ENCODE measurements around the gene OOSP2. TPM values are rescaled to one million over a fixed set of nuclear protein-coding genes. Genes with fewer than 3 reads are reported as not detected.

The OOSP2 gene
- total and polyA plus RNA-seq, 2 donors from 2014 or later: not detected

DNA sequence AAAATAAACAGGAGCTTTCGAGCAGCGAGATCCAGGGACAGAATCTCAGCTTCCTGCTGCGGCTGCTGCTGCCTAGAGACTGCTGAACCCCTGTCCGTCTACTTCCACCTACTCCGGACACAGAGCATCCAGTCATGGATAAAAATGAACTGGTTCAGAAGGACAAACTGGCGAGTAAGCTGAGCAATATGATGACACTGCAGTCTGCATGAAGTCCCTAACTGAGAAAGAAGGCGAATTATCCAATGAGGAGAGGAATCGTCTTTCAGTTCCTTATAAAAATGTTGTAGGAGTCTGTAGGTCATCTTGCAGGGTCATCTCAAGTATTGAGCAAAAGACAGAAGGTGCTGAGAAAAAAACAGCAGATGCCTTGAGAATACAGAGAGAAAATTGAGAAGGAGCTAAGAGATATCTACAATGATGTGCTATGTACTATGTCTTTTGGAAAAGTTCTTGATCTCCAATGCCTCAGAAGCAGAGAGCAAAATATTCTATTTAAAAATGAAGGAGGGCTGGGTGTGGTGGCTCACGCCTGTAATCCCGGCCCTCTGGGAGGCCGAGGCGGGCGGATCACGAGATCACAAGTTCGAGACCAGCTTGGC lies 37.1 kb downstream of the OOSP2 start:
- H3K9ac ChIP-seq (ENCODE audit: low read length in 3 of 3): no peak overlapping the region
- H3K36me3 ChIP-seq (ENCODE audit: control insufficient read depth in 2 of 3, insufficient read depth in 3 of 3, low read length in 3 of 3): no peaks in the 10 kb centered on the region
- H3K4me1 ChIP-seq (ENCODE audit: control insufficient read depth in 2 of 3, insufficient read depth in 2 of 3, low read depth in 1 of 3, low read length in 3 of 3): no peaks in the 10 kb centered on the region
- DNase-seq: no peak
- no peak for FAIRE-seq
- intact Hi-C loops (cut with DNase I): no loop called here
- H3K27me3 ChIP-seq (ENCODE audit: control insufficient read depth, insufficient read depth, low read length): no peaks in the 10 kb centered on the region
- no peak overlapping the region for H3K27ac ChIP-seq (ENCODE audit: low read depth in 2 of 2, low read length in 2 of 2)
- H3K4me3 ChIP-seq (ENCODE audit: low read length in 3 of 3): no peak overlapping the region
- no peaks in the 10 kb centered on the region for H3K9me3 ChIP-seq (ENCODE audit: control insufficient read depth in 2 of 3, insufficient read depth in 1 of 3, low read length in 3 of 3)
- TF ChIP-seq, protein P1, sequence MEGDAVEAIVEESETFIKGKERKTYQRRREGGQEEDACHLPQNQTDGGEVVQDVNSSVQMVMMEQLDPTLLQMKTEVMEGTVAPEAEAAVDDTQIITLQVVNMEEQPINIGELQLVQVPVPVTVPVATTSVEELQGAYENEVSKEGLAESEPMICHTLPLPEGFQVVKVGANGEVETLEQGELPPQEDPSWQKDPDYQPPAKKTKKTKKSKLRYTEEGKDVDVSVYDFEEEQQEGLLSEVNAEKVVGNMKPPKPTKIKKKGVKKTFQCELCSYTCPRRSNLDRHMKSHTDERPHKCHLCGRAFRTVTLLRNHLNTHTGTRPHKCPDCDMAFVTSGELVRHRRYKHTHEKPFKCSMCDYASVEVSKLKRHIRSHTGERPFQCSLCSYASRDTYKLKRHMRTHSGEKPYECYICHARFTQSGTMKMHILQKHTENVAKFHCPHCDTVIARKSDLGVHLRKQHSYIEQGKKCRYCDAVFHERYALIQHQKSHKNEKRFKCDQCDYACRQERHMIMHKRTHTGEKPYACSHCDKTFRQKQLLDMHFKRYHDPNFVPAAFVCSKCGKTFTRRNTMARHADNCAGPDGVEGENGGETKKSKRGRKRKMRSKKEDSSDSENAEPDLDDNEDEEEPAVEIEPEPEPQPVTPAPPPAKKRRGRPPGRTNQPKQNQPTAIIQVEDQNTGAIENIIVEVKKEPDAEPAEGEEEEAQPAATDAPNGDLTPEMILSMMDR (IDR thresholded peaks at IDR 0.05; ENCODE audit: borderline replicate concordance, extremely low read depth, insufficient read depth): no peak

DNA sequence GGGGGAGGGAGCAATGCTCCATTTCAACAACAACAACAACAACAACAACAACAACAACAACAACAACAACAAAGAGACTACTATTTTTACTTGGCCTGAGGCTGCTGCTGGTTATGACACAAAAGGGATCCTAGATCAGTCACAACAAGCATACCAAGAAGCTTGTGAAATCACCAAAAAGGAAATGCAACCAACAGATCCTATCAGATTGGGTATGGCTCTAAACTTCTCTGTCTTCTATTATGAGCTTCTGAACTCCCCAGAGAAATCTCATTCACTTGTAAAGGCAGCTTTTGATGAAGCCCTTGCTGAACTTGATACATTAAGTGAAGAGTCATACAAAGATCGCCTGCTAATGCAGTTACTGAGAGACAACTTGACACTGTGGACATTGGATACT lies 37.8 kb downstream of the OOSP2 start:
- Histone ChIP-seq H3K27ac (ENCODE audit: low read depth in 2 of 2, low read length in 2 of 2) (no peak overlapping the region), H3K9ac (ENCODE audit: low read length in 3 of 3) (no peak overlapping the region), H3K9me3 (ENCODE audit: control insufficient read depth in 2 of 3, insufficient read depth in 1 of 3, low read length in 3 of 3) (no peaks in the 10 kb centered on the region), H3K4me3 (ENCODE audit: low read length in 3 of 3) (no peak overlapping the region), H3K27me3 (ENCODE audit: control insufficient read depth, insufficient read depth, low read length) (no peaks in the 10 kb centered on the region), H3K4me1 (ENCODE audit: control insufficient read depth in 2 of 3, insufficient read depth in 2 of 3, low read depth in 1 of 3, low read length in 3 of 3) (no peaks in the 10 kb centered on the region), H3K36me3 (ENCODE audit: control insufficient read depth in 2 of 3, insufficient read depth in 3 of 3, low read length in 3 of 3) (no peaks in the 10 kb centered on the region)
- DNase-seq (no peak), FAIRE-seq (no peak)
- TF ChIP-seq, protein P1 (IDR thresholded peaks at IDR 0.05; ENCODE audit: borderline replicate concordance, extremely low read depth, insufficient read depth): no peak
- intact Hi-C loops (cut with DNase I): no loop called here

- H3K9me3 ChIP-seq (ENCODE audit: control insufficient read depth in 2 of 3, insufficient read depth in 1 of 3, low read length in 3 of 3): no peaks in the 10 kb centered on the region
- no peak for FAIRE-seq
- no peak overlapping the region for H3K9ac ChIP-seq (ENCODE audit: low read length in 3 of 3)
- no peaks in the 10 kb centered on the region for H3K36me3 ChIP-seq (ENCODE audit: control insufficient read depth in 2 of 3, insufficient read depth in 3 of 3, low read length in 3 of 3)
- H3K27ac ChIP-seq (ENCODE audit: low read depth in 2 of 2, low read length in 2 of 2): no peak overlapping the region
- no peaks in the 10 kb centered on the region for H3K27me3 ChIP-seq (ENCODE audit: control insufficient read depth, insufficient read depth, low read length)
- intact Hi-C loops (cut with DNase I): no loop called here
- no peak overlapping the region for H3K4me3 ChIP-seq (ENCODE audit: low read length in 3 of 3)
- TF ChIP-seq, protein P1 (IDR thresholded peaks at IDR 0.05; ENCODE audit: borderline replicate concordance, extremely low read depth, insufficient read depth): no peak
- no peak for DNase-seq
- H3K4me1 ChIP-seq (ENCODE audit: control insufficient read depth in 2 of 3, insufficient read depth in 2 of 3, low read depth in 1 of 3, low read length in 3 of 3): no peaks in the 10 kb centered on the region
These were observed 38.5 kb downstream of the OOSP2 start for GRCh38 chr11:60078745-60079144.

- Histone ChIP-seq H3K36me3 (ENCODE audit: control insufficient read depth in 2 of 3, insufficient read depth in 3 of 3, low read length in 3 of 3) (no peaks in the 10 kb centered on the region), H3K27ac (ENCODE audit: low read depth in 2 of 2, low read length in 2 of 2) (no peak overlapping the region), H3K4me1 (ENCODE audit: control insufficient read depth in 2 of 3, insufficient read depth in 2 of 3, low read depth in 1 of 3, low read length in 3 of 3) (no peaks in the 10 kb centered on the region), H3K4me3 (ENCODE audit: low read length in 3 of 3) (no peak overlapping the region), H3K9me3 (ENCODE audit: control insufficient read depth in 2 of 3, insufficient read depth in 1 of 3, low read length in 3 of 3) (no peaks in the 10 kb centered on the region), H3K9ac (ENCODE audit: low read length in 3 of 3) (no peak overlapping the region), H3K27me3 (ENCODE audit: control insufficient read depth, insufficient read depth, low read length) (no peaks in the 10 kb centered on the region)
- TF ChIP-seq, protein P1 (IDR thresholded peaks at IDR 0.05; ENCODE audit: borderline replicate concordance, extremely low read depth, insufficient read depth): no peak
- intact Hi-C loops (cut with DNase I): no loop called here
- DNase-seq: no peak
- no peak for FAIRE-seq
These were observed 40.3 kb downstream of the OOSP2 start for GRCh38 chr11:60080535-60080934.
